Esophagus muscularis mucosa (tissue), 4 donors: ENCODE data around the gene KLF12.

Experiments used
- EP300 ChIP-seq: sonication (generic); formaldehyde crosslinking; IDR thresholded peaks from one replicate; pipeline ENCODE4 v1.6.1; 2017; ENCODE audit warnings: antibody characterized with exemption
- POLR2A ChIP-seq: fragments of 450-650 bp; IDR thresholded peaks from one replicate; pipeline ENCODE4 v1.6.1; 2017; ENCODE audit warnings: antibody characterized with exemption, moderate library complexity, mild to moderate bottlenecking, low read depth
- POLR2AphosphoS5 ChIP-seq, 2 donors: sonication (generic); formaldehyde crosslinking; IDR thresholded peaks; one replicate each; pipeline ENCODE4 v1.6.1; 2017; ENCODE audit warnings: antibody characterized with exemption in 2 of 2
- TF ChIP-seq, protein P1 (sequence below), 3 experiments: fragments of 200-600 bp in 2 of 3; fragments of 450-650 bp in 1 of 3; sonication (generic) in 2 of 3; IDR thresholded peaks; one replicate each; pipeline ENCODE4 v1.5.1; 2017 to 2019; ENCODE audit warnings: antibody characterized with exemption in 3 of 3, mild to moderate bottlenecking in 2 of 3, moderate library complexity in 1 of 3

GRCh38 chr13:74128156-74128767 lies 5.9 kb downstream of the KLF12 start:
- TF ChIP-seq, protein P1, sequence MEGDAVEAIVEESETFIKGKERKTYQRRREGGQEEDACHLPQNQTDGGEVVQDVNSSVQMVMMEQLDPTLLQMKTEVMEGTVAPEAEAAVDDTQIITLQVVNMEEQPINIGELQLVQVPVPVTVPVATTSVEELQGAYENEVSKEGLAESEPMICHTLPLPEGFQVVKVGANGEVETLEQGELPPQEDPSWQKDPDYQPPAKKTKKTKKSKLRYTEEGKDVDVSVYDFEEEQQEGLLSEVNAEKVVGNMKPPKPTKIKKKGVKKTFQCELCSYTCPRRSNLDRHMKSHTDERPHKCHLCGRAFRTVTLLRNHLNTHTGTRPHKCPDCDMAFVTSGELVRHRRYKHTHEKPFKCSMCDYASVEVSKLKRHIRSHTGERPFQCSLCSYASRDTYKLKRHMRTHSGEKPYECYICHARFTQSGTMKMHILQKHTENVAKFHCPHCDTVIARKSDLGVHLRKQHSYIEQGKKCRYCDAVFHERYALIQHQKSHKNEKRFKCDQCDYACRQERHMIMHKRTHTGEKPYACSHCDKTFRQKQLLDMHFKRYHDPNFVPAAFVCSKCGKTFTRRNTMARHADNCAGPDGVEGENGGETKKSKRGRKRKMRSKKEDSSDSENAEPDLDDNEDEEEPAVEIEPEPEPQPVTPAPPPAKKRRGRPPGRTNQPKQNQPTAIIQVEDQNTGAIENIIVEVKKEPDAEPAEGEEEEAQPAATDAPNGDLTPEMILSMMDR (IDR thresholded peaks at IDR 0.05), result no peak
- TF ChIP-seq POLR2A, result no peak
- TF ChIP-seq POLR2AphosphoS5 (IDR thresholded peaks at IDR 0.05), result no peak
- no peak for TF ChIP-seq EP300
